NT2/D1 (cell line): ENCODE results near the gene CHD5.

Experiments
- DNase-seq: peaks from one replicate; pipeline ENCODE4 v3.0.0-alpha.2; 2011; ENCODE audit warnings: low read depth, low spot score
- H3K27me3 ChIP-seq: 2 replicates; pipeline ENCODE4 v1.6.0; 2011; ENCODE audit warnings: mild to moderate bottlenecking; ENCODE audit not compliant: insufficient read length, insufficient read depth
- H3K36me3 ChIP-seq: 2 replicates; pipeline ENCODE4 v1.6.1; 2011; ENCODE audit warnings: mild to moderate bottlenecking, low read length, mixed read lengths; ENCODE audit not compliant: insufficient read depth, insufficient read length
- H3K4me1 ChIP-seq: 2 replicates; pipeline ENCODE4 v1.5.1; 2011; ENCODE audit not compliant: insufficient read depth, insufficient read length
- H3K4me3 ChIP-seq: 2 replicates; pipeline ENCODE4 v1.5.1; 2011; ENCODE audit warnings: low read depth; ENCODE audit not compliant: insufficient read length
- H3K9ac ChIP-seq: 2 replicates; pipeline ENCODE4 v1.6.0; 2011; ENCODE audit warnings: low read depth; ENCODE audit not compliant: insufficient read length
- H3K9me3 ChIP-seq: 2 replicates; pipeline ENCODE4 v1.5.1; 2011; ENCODE audit warnings: mild to moderate bottlenecking, low read length; ENCODE audit not compliant: insufficient read depth
- SUZ12 ChIP-seq: IDR thresholded peaks from 2 replicates; pipeline ENCODE4 v1.6.1; 2011; ENCODE audit not compliant: insufficient read length, insufficient read depth; ENCODE audit errors: extremely low read depth
- YY1 ChIP-seq: IDR thresholded peaks from 2 replicates; pipeline ENCODE4 v1.6.1; 2011; ENCODE audit not compliant: insufficient read length, insufficient read depth
- ZNF274 ChIP-seq: IDR thresholded peaks from 2 replicates; pipeline ENCODE4 v1.6.1; 2011; ENCODE audit warnings: mild to moderate bottlenecking, low read depth, low read length

The CHD5 gene

DNA sequence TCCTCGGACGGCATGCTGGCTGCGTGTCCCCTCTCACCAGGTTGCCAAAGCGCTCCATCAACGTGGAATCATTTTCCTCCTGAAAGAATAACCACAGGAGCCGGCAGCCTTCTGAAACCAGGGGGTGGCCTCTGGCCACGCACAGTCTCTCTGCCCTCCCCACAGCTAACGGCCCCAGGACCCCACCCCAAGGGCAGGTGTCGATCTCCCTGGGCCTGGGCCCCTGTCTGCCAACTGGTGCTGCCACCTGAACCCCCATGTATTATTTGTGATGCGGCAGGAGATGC lies 88.4 kb downstream of the CHD5 start:
- H3K36me3 ChIP-seq: no peaks in the 10 kb centered on the region
- no peaks in the 10 kb centered on the region for H3K27me3 ChIP-seq

GRCh38 chr1:6090996-6091822 lies 88.9 kb downstream of the CHD5 start:
- Histone ChIP-seq H3K4me3 (no peak overlapping the region), H3K36me3 (no peaks in the 10 kb centered on the region), H3K9ac (no peak overlapping the region), H3K9me3 (no peaks in the 10 kb centered on the region; the same call in 1 of the 2 replicates), H3K4me1 (no peaks in the 10 kb centered on the region), H3K27me3 (no peaks in the 10 kb centered on the region)
- no peak for DNase-seq
- TF ChIP-seq ZNF274 (no peak), YY1 (no peak), SUZ12 (no peak)

More for the DNA sequence above, 88.4 kb downstream of the CHD5 start:
- Histone ChIP-seq H3K9ac (no peak overlapping the region), H3K9me3 (no peaks in the 10 kb centered on the region), H3K4me1 (no peaks in the 10 kb centered on the region), H3K4me3 (no peak overlapping the region)
- DNase-seq: no peak
- no peak for TF ChIP-seq YY1

DNA sequence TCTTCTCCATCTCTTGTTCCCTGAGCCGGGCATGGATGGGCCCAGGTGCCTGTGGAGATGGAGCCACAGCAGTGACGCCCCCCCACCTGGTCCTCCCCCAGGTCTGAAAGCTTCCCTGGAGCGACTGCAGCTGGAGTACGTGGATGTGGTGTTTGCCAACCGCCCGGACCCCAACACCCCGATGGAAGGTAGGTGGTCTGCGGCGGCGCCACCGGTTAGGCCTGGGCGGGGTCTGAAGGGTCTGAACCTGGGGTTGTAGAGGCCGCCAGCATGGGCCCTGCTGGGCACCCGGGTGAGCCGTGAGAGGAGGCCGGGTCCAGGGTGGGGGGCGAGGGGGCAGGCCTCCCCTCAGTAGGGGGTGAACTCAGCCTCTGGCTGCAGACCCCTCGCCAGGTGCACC lies 89.8 kb downstream of the CHD5 start:
- H3K9ac ChIP-seq: no peak overlapping the region
- DNase-seq: no peak

DNA sequence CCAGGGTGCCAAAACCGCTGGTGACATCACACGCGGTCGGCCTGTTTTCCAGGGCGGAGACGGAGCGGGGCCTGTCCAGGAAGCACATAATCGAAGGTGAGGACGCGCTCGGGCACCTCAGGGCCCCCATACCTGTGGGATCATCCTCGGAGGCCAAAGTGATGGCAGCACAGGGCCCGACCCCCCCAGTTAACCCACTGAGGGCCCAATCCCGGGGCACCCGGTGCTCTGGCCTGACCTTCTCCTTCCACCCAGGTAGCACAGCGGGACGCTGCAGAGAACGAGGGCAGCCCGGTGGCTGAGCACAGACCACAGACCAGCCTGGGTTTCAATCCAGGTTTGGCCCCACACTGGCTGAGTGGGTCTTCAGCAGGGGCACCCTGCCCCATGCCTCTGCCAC lies 91.2 kb downstream of the CHD5 start:
- Histone ChIP-seq H3K4me1 (no peaks in the 10 kb centered on the region), H3K9me3 (no peaks in the 10 kb centered on the region; the same call in 1 of the 2 replicates), H3K4me3 (no peak overlapping the region), H3K36me3 (no peaks in the 10 kb centered on the region), H3K27me3 (no peaks in the 10 kb centered on the region), H3K9ac (no peak overlapping the region)
- DNase-seq: no peak
- TF ChIP-seq ZNF274 (no peak), SUZ12 (no peak), YY1 (no peak)

More for the DNA sequence above, 89.8 kb downstream of the CHD5 start:
- TF ChIP-seq YY1 (no peak), SUZ12 (no peak), ZNF274 (no peak)
- H3K27me3 ChIP-seq: no peaks in the 10 kb centered on the region
- no peaks in the 10 kb centered on the region for H3K4me1 ChIP-seq
- no peak overlapping the region for H3K4me3 ChIP-seq
- H3K36me3 ChIP-seq: no peaks in the 10 kb centered on the region
- no peaks in the 10 kb centered on the region; the same call in 1 of the 2 replicates for H3K9me3 ChIP-seq

GRCh38 chr1:6087958-6088357 lies 92.2 kb downstream of the CHD5 start:
- no peaks in the 10 kb centered on the region; the same call in 1 of the 2 replicates for H3K9me3 ChIP-seq
- DNase-seq: no peak
- no peak overlapping the region for H3K9ac ChIP-seq
- H3K4me1 ChIP-seq: no peaks in the 10 kb centered on the region
- TF ChIP-seq YY1 (no peak), ZNF274 (no peak), SUZ12 (no peak)
- H3K36me3 ChIP-seq: no peaks in the 10 kb centered on the region
- no peak overlapping the region for H3K4me3 ChIP-seq
- no peaks in the 10 kb centered on the region for H3K27me3 ChIP-seq

GRCh38 chr1:6087377-6087772 lies 92.7 kb downstream of the CHD5 start:
- Histone ChIP-seq H3K4me1 (no peaks in the 10 kb centered on the region), H3K9me3 (no peaks in the 10 kb centered on the region; the same call in 1 of the 2 replicates), H3K27me3 (no peaks in the 10 kb centered on the region), H3K9ac (no peak overlapping the region), H3K36me3 (no peaks in the 10 kb centered on the region), H3K4me3 (no peak overlapping the region)
- DNase-seq: no peak
- TF ChIP-seq SUZ12: no peak
- no peak for TF ChIP-seq YY1
- TF ChIP-seq ZNF274: no peak

- no peak for DNase-seq
- Histone ChIP-seq H3K27me3 (no peaks in the 10 kb centered on the region), H3K4me3 (no peak overlapping the region), H3K36me3 (no peaks in the 10 kb centered on the region), H3K9ac (no peak overlapping the region), H3K9me3 (no peaks in the 10 kb centered on the region; the same call in 1 of the 2 replicates), H3K4me1 (peaks cover 2% of the 10 kb centered on the region)
- TF ChIP-seq SUZ12 (no peak), YY1 (no peak), ZNF274 (no peak)
These were observed 93.3 kb downstream of the CHD5 start for GRCh38 chr1:6086762-6087376.

GRCh38 chr1:6086358-6086757 lies 93.8 kb downstream of the CHD5 start:
- no peaks in the 10 kb centered on the region for H3K27me3 ChIP-seq
- H3K36me3 ChIP-seq: no peaks in the 10 kb centered on the region
- no peaks in the 10 kb centered on the region; the same call in 1 of the 2 replicates for H3K9me3 ChIP-seq
- DNase-seq: no peak
- no peak for TF ChIP-seq SUZ12
- TF ChIP-seq YY1: no peak
- no peak for TF ChIP-seq ZNF274
- no peak overlapping the region for H3K4me3 ChIP-seq
- H3K4me1 ChIP-seq: peaks cover 2% of the 10 kb centered on the region
- H3K9ac ChIP-seq: no peak overlapping the region
